AG04450 (cell line): ENCODE data around the gene CYB5R3. TPM values are rescaled to one million over a fixed set of nuclear protein-coding genes. Genes with fewer than 3 reads are reported as not detected.
"Not testable (repeated sequence)": the region's sequence is repeated elsewhere in the genome, so short reads cannot be mapped to it uniquely, and the experiment has no call there.

Source experiments
- CTCF ChIA-PET: fragments of 300-600, 350-600 bp; formaldehyde crosslinking; extraction: SDS; loops from one replicate; lab custom pipeline; 2022; ENCODE audit warnings: antibody characterized with exemption, inconsistent platforms; lab: Charles Lee
- POLR2A ChIA-PET: fragments of 350-600 bp; formaldehyde crosslinking; extraction: SDS; loops from one replicate; lab custom pipeline; 2021; ENCODE audit warnings: antibody characterized with exemption, inconsistent platforms; lab: Yijun Ruan, JAX
- DNase-seq: peaks from one replicate; pipeline ENCODE4 v3.0.0-alpha.2; 2011; ENCODE audit warnings: low read depth, low spot score
- H3K27ac ChIP-seq: one replicate; pipeline ENCODE4 v1.5.1; 2012; ENCODE audit warnings: low read depth, low read length, control low read depth
- H3K27me3 ChIP-seq: one replicate; pipeline ENCODE4 v1.6.0; 2012; ENCODE audit warnings: low read length; ENCODE audit not compliant: control insufficient read depth, insufficient read depth
- H3K4me3 ChIP-seq: 2 replicates; pipeline ENCODE4 v1.5.1; 2011; ENCODE audit warnings: mild to moderate bottlenecking, low read depth, low read length, control low read depth
- H3K9me3 ChIP-seq: 2 replicates; pipeline ENCODE4 v1.5.1; 2012; ENCODE audit warnings: low read length; ENCODE audit not compliant: control insufficient read depth, insufficient read depth
- polyA plus RNA-seq: library from polyadenylated mRNA; depleted of rRNA; stranded (reverse); fragments of >200 nt; gene quantifications from 2 replicates; pipeline ENCODE4 v1.2.3, GENCODE V29; 2011
- TF ChIP-seq, protein P1 (sequence below): IDR thresholded peaks from 2 replicates; pipeline ENCODE4 v1.5.1; 2011; ENCODE audit warnings: low read depth, low read length, control low read depth, inconsistent platforms

The CYB5R3 gene
- polyA plus RNA-seq, 1 experiment = 110 TPM

DNA sequence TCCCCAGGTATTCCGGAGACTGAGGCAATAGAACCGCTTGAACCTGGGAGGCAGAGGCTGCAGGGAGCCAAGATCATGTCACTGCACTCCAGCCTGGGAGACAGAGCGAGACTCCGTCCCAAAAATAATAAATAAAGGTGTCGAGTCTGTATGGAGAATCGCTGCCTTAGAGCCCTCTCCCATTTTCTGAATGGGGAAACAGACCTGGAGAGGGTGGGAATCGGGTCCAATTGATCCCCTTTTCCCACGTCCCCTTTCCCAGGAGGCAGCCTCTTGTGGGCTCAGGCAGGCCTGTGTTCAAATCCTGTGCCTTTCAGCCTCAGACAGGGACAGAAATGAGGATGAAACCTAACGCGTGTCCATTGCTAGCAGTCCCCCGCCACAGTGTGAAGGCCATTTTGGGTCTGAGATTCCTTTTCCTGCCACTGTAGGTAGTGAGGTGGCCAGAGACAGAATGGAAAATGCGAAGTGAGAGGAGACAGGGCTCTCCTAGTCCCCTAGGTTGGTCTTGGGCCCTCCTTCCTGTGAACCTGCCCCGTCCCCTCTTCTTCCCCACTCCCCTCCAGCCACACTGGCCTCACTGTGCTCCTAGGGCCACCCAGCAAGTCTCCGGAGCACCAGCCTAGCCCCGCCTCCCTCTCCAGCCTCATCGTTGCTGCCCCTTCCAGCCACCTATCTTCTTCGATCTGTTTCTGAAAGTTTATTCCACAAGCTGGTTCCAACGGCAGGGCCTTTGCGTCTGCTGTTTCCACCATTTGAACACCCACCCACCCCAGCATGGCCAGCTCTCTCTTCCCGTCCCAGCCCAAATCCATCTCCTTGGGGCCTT is 31.8 kb downstream of the CYB5R3 start:
- DNase-seq = no peak
- H3K27ac ChIP-seq = no peak overlapping the region
- no peaks in the 10 kb centered on the region for H3K27me3 ChIP-seq
- TF ChIP-seq, protein P1, sequence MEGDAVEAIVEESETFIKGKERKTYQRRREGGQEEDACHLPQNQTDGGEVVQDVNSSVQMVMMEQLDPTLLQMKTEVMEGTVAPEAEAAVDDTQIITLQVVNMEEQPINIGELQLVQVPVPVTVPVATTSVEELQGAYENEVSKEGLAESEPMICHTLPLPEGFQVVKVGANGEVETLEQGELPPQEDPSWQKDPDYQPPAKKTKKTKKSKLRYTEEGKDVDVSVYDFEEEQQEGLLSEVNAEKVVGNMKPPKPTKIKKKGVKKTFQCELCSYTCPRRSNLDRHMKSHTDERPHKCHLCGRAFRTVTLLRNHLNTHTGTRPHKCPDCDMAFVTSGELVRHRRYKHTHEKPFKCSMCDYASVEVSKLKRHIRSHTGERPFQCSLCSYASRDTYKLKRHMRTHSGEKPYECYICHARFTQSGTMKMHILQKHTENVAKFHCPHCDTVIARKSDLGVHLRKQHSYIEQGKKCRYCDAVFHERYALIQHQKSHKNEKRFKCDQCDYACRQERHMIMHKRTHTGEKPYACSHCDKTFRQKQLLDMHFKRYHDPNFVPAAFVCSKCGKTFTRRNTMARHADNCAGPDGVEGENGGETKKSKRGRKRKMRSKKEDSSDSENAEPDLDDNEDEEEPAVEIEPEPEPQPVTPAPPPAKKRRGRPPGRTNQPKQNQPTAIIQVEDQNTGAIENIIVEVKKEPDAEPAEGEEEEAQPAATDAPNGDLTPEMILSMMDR = no peak
- H3K4me3 ChIP-seq = no peak overlapping the region
- ChIA-PET CTCF (no interaction called here), POLR2A (interaction anchor here (0.7 kb wide), 1 partner anchor 187 kb away, joined by 4 read pairs; no protein-coding TSS in a partner anchor)
- no peaks in the 10 kb centered on the region for H3K9me3 ChIP-seq

GRCh38 chr22:42615860-42616175 is 33.4 kb downstream of the CYB5R3 start:
- H3K9me3 ChIP-seq, H3K27me3 ChIP-seq, CTCF ChIA-PET, DNase-seq: not testable (repeated sequence)
- H3K4me3 ChIP-seq = peak overlapping the region; percentile 29; the same call in 1 of the 2 replicates
- POLR2A ChIA-PET = interaction anchor here (0.6 to 2.0 kb wide), 8 partner anchors 18 to 255 kb away, joined by 3 to 12 read pairs (median 4); partner anchors contain the start of gene CYB5R3
- H3K27ac ChIP-seq = peak overlapping the region; percentile 97

GRCh38 chr22:42615092-42615859 is 33.9 kb downstream of the CYB5R3 start:
- ChIA-PET POLR2A (interaction anchor here (0.5 to 2.1 kb wide), 18 partner anchors 11 to 1675 kb away, joined by 3 to 18 read pairs (median 4); partner anchors contain the start of gene CYB5R3), CTCF (no interaction called here)
- no peaks in the 10 kb centered on the region for H3K9me3 ChIP-seq
- peak overlapping the region; percentile 39 for H3K4me3 ChIP-seq
- H3K27me3 ChIP-seq = no peaks in the 10 kb centered on the region
- H3K27ac ChIP-seq = peak overlapping the region; percentile 97
- TF ChIP-seq, protein P1 = no peak
- DNase-seq = peak; percentile 99

DNA sequence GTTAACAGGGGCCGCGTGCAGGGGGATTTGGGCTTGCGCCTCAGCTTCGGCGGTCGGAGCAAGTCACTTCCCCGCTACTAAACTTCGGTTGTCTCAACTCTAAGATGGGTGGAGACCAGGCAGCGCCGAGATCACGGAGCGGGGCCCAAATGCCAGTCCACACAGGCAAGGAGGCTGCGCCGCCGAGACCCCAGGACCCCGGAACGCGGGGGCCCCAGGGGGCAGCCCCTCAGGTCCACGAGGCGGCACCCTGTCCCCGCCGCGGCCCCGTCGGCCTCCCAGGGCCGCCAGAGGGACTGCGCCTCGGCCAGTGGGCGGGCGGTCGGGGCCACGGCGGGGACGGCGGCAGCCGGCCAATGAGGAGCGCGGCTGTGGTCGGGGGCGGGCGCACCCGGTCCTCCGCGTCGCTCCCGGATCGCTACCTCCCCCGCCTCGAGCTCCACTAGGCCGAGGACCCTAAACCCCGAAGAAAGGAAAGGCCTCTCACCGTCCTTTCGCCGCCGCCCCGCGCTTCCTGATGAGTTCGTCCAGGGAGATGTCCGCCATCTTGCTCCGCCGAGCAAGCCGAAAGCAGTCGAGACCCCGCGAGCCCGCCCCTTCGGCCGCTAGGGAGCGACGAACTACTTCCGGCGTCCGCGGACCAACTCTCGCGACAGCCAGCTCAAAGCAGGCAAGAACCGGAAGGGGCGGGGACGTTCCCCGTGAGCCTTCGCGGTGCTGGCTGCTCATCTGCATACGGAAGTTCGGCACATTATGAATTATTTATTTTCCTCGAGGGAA is 34.7 kb downstream of the CYB5R3 start, which contains the start of gene POLDIP3:
Gene POLDIP3 (minus strand): TSS at position 572 of the 780 bp plus-strand sequence. CDS start 26 bp downstream, at position 546.
- ChIA-PET POLR2A (interaction anchor here (0.5 to 2.1 kb wide), 15 partner anchors 12 to 1675 kb away, joined by 3 to 18 read pairs (median 4); partner anchors contain the start of gene CYB5R3), CTCF (interaction anchor here (0.9 kb wide), 1 partner anchor 206 kb away, joined by 3 read pairs; no protein-coding TSS in a partner anchor)
- Histone ChIP-seq H3K27ac (peak within 1 kb of the TSS; percentile 97), H3K9me3 (no peaks in the 10 kb centered on the region), H3K4me3 (peak within 1 kb of the TSS; percentile 76), H3K27me3 (no peaks in the 10 kb centered on the region)
- TF ChIP-seq, protein P1 = peak; percentile 31; the same call in 1 of the 2 replicates
- DNase-seq = peak; percentile 97
